HG03520 (cell line): Measurements from ENCODE around the gene CYREN.
"Not testable (repeated sequence)": the region's sequence is repeated elsewhere in the genome, so short reads cannot be mapped to it uniquely, and the experiment has no call there.

Source experiments
- ATAC-seq: cut with Tn5 transposase; IDR thresholded peaks from one replicate; pipeline ENCODE4 v1.9.1; 2021; ENCODE audit warnings: mild to moderate bottlenecking, moderate library complexity; ENCODE audit not compliant: unreplicated experiment

The CYREN gene

GRCh38 chr7:135170274-135170997 is at the start of gene CYREN:
Gene CYREN, minus strand, starts transcription at chr7:135170707. Its CDS starts 1,785 bp downstream, at chr7:135168922.
- ATAC-seq = peak; percentile 60

- no peak for ATAC-seq
Observed at GRCh38 chr7:135217645-135218509, 47.4 kb upstream of the CYREN start.

- ATAC-seq = no peak
Observed at GRCh38 chr7:135215698-135216097, 45.2 kb upstream of the CYREN start.

GRCh38 chr7:135215180-135215579 is 44.7 kb upstream of the CYREN start:
- ATAC-seq = no peak

DNA sequence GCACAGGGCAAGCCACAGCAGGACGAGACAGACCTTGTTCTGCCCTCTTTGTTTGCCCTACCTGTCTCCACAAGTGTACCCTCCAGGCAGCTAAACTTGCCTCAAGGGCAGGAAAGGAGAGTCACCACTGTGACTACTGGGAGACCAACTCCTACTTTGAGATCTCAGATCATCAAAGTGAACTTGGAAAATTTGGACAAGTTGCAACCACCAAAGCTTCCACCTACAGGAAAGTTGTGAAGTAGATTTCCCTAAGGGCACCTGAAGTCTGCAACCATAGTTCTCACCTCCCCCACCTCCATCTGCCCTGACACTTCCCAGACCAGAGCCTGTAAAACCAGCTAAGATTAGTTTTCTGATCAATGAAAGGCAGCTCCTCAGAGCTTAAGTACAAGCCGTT is 43.3 kb upstream of the CYREN start:
- ATAC-seq = no peak

DNA sequence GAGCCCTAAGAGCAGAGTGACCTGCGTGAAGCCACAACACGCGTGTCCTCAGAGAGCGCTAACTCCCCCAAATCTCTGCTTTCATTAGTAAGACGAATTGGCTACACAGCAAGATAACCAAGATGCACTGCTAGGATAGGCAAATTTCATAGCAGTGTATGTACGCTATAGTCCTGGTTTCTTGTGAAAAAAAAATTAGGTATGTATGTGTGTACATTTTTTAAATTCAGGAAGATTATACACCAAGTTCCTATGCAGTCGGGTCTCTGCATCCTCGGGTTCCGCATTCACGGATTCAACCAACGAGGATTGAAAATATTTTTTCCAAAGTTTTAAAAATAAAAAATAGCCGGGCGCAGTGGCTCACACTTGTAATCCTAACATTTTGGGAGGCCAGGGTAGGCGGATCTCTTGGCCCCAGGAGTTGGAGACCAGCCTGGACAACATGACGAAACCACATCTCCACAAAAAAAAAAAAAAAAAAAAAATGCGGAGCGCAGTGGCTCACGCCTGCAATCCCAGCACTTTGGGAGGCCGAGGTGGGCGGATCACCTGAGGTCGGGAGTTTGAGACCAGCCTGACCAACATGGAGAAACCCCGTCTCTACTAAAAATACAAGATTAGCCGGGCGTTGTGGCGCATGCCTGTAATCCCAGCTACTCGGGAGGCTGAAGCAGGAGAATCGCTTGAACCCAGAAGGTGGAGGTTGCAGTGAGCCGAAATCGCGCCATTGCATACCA is 41.6 kb upstream of the CYREN start:
- not testable (repeated sequence) for ATAC-seq

GRCh38 chr7:135211179-135211945 is 40.9 kb upstream of the CYREN start, which contains the start of gene WDR91:
Gene WDR91, minus strand, starts transcription at chr7:135211526. Its CDS starts 24 bp downstream, at chr7:135211502.
- peak; percentile 75 for ATAC-seq

- no peak for ATAC-seq
Observed at GRCh38 chr7:135210888-135211178, 40.3 kb upstream of the CYREN start.

GRCh38 chr7:135209225-135209834 is 38.8 kb upstream of the CYREN start:
- ATAC-seq = no peak

GRCh38 chr7:135208102-135208793 is 37.7 kb upstream of the CYREN start:
- no peak for ATAC-seq

- no peak for ATAC-seq
Observed at GRCh38 chr7:135207406-135208101, 37.0 kb upstream of the CYREN start.

GRCh38 chr7:135206941-135207391 is 36.5 kb upstream of the CYREN start:
- peak; percentile 27 for ATAC-seq

DNA sequence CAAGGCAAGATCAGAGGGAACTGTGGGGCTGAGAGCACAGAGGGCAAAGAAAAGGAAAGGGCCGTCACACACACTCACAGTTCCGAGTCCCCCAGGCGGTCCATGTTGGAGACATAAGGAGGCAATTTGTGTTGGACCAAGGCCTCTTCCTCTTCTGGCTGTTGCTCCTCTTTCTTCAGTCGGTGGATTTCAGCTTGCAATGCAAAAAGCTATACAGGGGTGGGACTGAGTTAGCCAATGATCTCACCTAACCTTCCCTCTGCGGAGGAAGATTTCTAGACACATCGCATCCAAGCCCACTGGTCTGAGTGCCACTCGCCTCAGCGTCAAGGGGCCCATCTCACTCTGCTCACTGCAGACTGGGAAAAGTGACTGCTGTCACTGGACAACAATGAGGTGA is 35.3 kb upstream of the CYREN start:
- no peak for ATAC-seq

GRCh38 chr7:135204876-135205275 is 34.4 kb upstream of the CYREN start:
- no peak for ATAC-seq

- ATAC-seq = no peak
Observed at GRCh38 chr7:135204341-135204749, 33.8 kb upstream of the CYREN start.

- no peak for ATAC-seq
Observed at GRCh38 chr7:135201350-135201749, 30.8 kb upstream of the CYREN start.

- ATAC-seq = no peak
Observed at GRCh38 chr7:135200821-135201331, 30.4 kb upstream of the CYREN start.

DNA sequence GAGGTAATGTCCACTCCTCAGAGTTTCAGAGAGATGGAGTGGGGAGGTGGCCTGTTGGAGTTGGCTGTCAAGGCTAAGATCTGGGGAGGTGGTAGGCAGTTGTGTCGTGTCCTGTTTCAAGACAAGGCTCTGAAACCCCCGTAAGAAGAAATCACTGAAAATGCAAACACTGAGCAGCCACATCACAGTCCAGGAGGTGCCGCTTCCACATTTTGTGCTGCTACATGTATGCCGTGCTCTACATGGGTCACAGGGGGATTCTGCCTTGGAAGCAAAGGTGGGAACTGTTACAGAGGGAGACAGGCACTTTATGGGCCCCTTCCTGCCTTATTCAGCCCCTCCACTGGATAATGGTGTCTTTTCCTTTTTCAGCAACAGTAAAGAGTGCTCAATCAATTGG is 28.9 kb upstream of the CYREN start:
- no peak for ATAC-seq
